Measurements from ENCODE around the gene ZNF280B. TPM values are rescaled to one million over a fixed set of nuclear protein-coding genes. Genes with fewer than 3 reads are reported as not detected.

ZNF280B gene
- total and polyA plus RNA-seq, 2 experiments from 2014 or later = 5.5 to 6.7 TPM

GRCh38 chr22:22553735-22554586 lies 45.4 kb upstream of the ZNF280B start (continued):
- TF ChIP-seq ZNF331 (CRISPR knock-in tag; IDR thresholded peaks at IDR 0.05; ENCODE audit: low read depth) = no peak
- TF ChIP-seq EZH2phosphoT487 (IDR thresholded peaks at IDR 0.05; ENCODE audit: unreplicated experiment) = no peak
- TF ChIP-seq EZH2 (IDR thresholded peaks at IDR 0.05; ENCODE audit: low read depth, unreplicated experiment) = no peak
- no peak for TF ChIP-seq CTCF (conservative IDR thresholded peaks at IDR 0.05; ENCODE audit: low read depth in 2 of 2)

GRCh38 chr22:22553141-22553540 lies 44.6 kb upstream of the ZNF280B start:
- H3K36me3 ChIP-seq (ENCODE audit: insufficient read depth) = no peaks in the 10 kb centered on the region
- no peaks in the 10 kb centered on the region; the same call in 1 of the 2 replicates for H4K20me1 ChIP-seq (replicated peaks; ENCODE audit: insufficient read depth)
- H3K4me2 ChIP-seq = no peak overlapping the region
- no peaks in the 10 kb centered on the region for H3K4me1 Mint-ChIP-seq
- no peaks in the 10 kb centered on the region for H3K79me2 ChIP-seq (replicated peaks; ENCODE audit: insufficient read depth)
- H3K9me3 Mint-ChIP-seq = peaks cover 13% of the 10 kb centered on the region
- no peak overlapping the region for H3K27ac Mint-ChIP-seq
- ATAC-seq (no peak), DNase-seq (ENCODE audit: low spot score) (no peak)
- H3K4me3 Mint-ChIP-seq = no peak overlapping the region
- H2AFZ ChIP-seq = no peak overlapping the region
- no peaks in the 10 kb centered on the region for H3K4me1 ChIP-seq (ENCODE audit: insufficient read depth)
- H3F3A ChIP-seq (replicated peaks; ENCODE audit: low read depth) = no peaks in the 10 kb centered on the region
- no peaks in the 10 kb centered on the region for H3K9me2 ChIP-seq (ENCODE audit: insufficient read depth)
- H3K27me3 Mint-ChIP-seq (ENCODE audit: insufficient read depth, low read depth, poor library complexity) = peaks cover 79% of the 10 kb centered on the region
- H3K27me3 ChIP-seq (ENCODE audit: insufficient read depth) = peaks cover 91% of the 10 kb centered on the region
- no peak for TF ChIP-seq ZNF462 (CRISPR knock-in tag; IDR thresholded peaks at IDR 0.05)
- TF ChIP-seq ETS1 (IDR thresholded peaks at IDR 0.05) = no peak
- no peak for TF ChIP-seq ZNF331 (CRISPR knock-in tag; IDR thresholded peaks at IDR 0.05; ENCODE audit: low read depth)
- no peak for TF ChIP-seq CREB1 (CRISPR knock-in tag; IDR thresholded peaks at IDR 0.05; ENCODE audit: low read depth)
- TF ChIP-seq EZH2phosphoT487 (IDR thresholded peaks at IDR 0.05; ENCODE audit: unreplicated experiment) = no peak
- no peaks in the 10 kb centered on the region; the same call in 2 of the 3 replicates for H3K36me3 Mint-ChIP-seq (ENCODE audit: low read depth)
- no peak overlapping the region for H3K27ac ChIP-seq (ENCODE audit: low read depth)
- H3K4me3 ChIP-seq = no peak overlapping the region

All from GM23338 (cell line).